ENCODE results near the gene ACSL3.
"Not testable (repeated sequence)": the region's sequence is repeated elsewhere in the genome, so short reads cannot be mapped to it uniquely, and the experiment has no call there.

ACSL3 gene

GRCh38 chr2:222915092-222915957, 54.5 kb downstream of the ACSL3 start:
- DNase-seq = peak; percentile 6 to 12

GRCh38 chr2:222916229-222917197, 55.7 kb downstream of the ACSL3 start:
- DNase-seq = no peak

GRCh38 chr2:222917212-222917611, 56.4 kb downstream of the ACSL3 start:
- not testable (repeated sequence) for DNase-seq

GRCh38 chr2:222919841-222920526, 59.1 kb downstream of the ACSL3 start:
- peak in 1 of 2 experiments; percentile 5 for DNase-seq

GRCh38 chr2:222920657-222921186, 59.9 kb downstream of the ACSL3 start:
- DNase-seq = no peak

GRCh38 chr2:222922019-222922800, 61.4 kb downstream of the ACSL3 start:
- DNase-seq = no peak

- no peak for DNase-seq
Measured at GRCh38 chr2:222926915-222927314, 66.1 kb downstream of the ACSL3 start.

GRCh38 chr2:222927600-222927999, 66.8 kb downstream of the ACSL3 start:
- DNase-seq = no peak

- DNase-seq = no peak
Measured at GRCh38 chr2:222928335-222928734, 67.5 kb downstream of the ACSL3 start.

GRCh38 chr2:222930862-222931261, 70.0 kb downstream of the ACSL3 start:
- DNase-seq = peak in 1 of 2 experiments; percentile 2

- no peak for DNase-seq
Measured at GRCh38 chr2:222931659-222932058, 70.8 kb downstream of the ACSL3 start.

GRCh38 chr2:222933458-222933857, 72.6 kb downstream of the ACSL3 start:
- no peak for DNase-seq

- DNase-seq = no peak
Measured at GRCh38 chr2:222935688-222936298, 75.0 kb downstream of the ACSL3 start.

- DNase-seq = no peak
Measured at GRCh38 chr2:222936705-222937104, 75.9 kb downstream of the ACSL3 start.

GRCh38 chr2:222938327-222938726, 77.5 kb downstream of the ACSL3 start:
- DNase-seq = no peak

- peak; percentile 67 to 71 for DNase-seq
Measured at GRCh38 chr2:222939208-222939856, 78.5 kb downstream of the ACSL3 start.

- DNase-seq = no peak
Measured at GRCh38 chr2:222939979-222940378, 79.1 kb downstream of the ACSL3 start.

GRCh38 chr2:222941510-222942032, 80.7 kb downstream of the ACSL3 start:
- no peak for DNase-seq

GRCh38 chr2:222942561-222942960, 81.7 kb downstream of the ACSL3 start:
- no peak for DNase-seq

- no peak for DNase-seq
Measured at GRCh38 chr2:222942977-222943376, 82.1 kb downstream of the ACSL3 start.

- no peak for DNase-seq
Measured at GRCh38 chr2:222943820-222944219, 83.0 kb downstream of the ACSL3 start.

Data from Kasumi-1 (cell line).